NCI-H2196 (cell line): ENCODE data around the gene PAPPA2.
"Not testable (repeated sequence)": the region's sequence is repeated elsewhere in the genome, so short reads cannot be mapped to it uniquely, and the experiment has no call there.

Experiments
- DNase-seq: peaks from one replicate; lab custom pipeline; 2025; ENCODE audit not compliant: unreplicated experiment; lab: John Stamatoyannopoulos, UW

PAPPA2 gene

GRCh38 chr1:176602388-176603004, 139.5 kb downstream of the PAPPA2 start:
- DNase-seq = no peak

DNA sequence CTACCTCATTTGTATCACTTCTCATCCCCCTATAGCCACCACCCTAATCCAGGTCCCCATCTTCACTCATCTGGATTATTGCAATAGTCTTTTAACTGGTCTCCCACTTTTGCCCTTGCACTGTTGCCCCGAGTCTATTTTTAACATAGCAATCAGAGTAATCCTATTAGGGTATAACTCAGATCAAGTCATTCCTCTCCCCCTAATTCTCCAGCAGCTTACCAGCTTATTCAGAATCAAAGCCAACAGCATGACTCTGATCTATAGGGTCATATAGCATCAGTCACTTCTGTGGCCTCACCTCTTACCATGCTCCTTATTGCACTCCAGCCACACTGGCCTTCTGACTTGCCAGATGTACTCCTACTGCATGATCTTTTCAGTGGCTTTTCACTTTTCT, 140.7 kb downstream of the PAPPA2 start:
- no peak for DNase-seq

DNA sequence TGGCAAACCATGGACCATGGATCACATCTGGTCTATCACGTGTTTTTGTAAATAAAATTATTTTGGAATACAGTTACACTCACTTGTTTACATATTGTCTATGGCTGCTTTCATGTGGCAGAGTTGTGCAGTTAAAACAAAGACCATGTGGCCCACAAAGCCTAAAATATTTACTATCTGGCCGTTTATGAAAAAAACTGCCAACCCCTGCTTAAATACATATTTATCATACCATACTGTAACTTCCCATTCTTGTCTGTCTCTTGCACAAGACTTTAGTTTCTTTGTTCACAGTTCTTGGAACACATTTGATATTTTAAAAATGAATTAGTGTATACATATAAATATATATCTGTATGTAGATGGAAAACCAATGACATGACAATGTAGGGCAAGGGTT, 141.5 kb downstream of the PAPPA2 start:
- no peak for DNase-seq

DNA sequence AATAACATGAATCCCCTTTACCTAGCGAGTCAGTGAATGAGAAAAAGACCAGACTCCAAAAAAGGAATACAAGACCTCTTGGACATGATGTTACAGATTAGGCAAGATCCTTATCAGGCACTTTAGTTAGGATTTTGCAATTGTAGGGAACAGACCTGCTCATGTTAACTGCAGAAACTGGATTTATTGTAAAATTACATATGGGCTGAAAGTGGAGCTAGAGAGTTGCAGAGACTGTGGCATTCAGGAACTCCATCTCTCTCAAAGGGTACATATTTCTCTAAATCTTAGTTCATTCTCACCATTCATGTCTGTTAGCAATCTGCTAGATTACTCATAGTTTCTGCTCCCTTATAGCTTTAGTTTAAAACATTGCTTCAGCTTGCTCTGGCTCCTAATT, 142.2 kb downstream of the PAPPA2 start:
- no peak for DNase-seq

- no peak for DNase-seq
Observed at GRCh38 chr1:176609556-176610408, 146.8 kb downstream of the PAPPA2 start.

DNA sequence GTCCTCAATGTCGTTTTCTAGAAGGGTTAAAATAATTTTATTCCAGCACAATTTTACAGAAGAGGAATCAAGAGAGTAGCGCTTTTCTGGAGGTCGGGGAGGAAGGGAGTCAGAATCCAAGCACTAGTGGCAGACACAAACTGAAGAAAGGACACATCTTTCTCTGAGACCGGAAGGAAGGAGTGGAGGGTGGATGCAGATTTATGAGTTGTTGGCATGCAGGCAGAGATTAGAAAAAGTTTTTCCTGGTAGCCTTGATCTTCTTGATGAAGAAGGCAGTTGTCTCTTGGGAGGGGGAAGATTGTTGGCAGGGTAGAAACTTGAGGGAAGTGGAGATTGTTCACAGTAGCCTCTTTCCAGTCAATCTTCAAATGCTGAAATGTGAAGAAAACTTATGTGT, 149.8 kb downstream of the PAPPA2 start:
- DNase-seq = no peak

GRCh38 chr1:176617881-176618280, 154.9 kb downstream of the PAPPA2 start:
- DNase-seq = no peak

DNA sequence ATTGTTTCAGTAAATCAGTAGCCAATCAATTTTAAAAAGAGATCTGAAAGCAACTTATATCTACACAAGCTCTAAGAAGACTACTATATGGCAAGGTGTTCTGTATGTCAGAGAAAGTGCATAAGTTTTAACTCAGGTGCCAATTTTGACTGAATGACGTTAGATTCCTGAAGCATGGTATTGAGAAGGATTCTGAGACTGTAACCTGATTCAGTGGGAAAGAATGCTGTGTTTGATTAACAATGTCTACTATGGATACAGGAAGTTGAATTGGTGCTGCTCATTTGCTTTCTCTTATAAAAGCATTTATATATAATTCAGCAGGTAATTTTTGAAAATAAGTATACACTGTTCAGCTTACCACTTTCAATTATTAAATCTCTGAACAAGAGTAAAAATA, 156.3 kb downstream of the PAPPA2 start:
- no peak for DNase-seq

DNA sequence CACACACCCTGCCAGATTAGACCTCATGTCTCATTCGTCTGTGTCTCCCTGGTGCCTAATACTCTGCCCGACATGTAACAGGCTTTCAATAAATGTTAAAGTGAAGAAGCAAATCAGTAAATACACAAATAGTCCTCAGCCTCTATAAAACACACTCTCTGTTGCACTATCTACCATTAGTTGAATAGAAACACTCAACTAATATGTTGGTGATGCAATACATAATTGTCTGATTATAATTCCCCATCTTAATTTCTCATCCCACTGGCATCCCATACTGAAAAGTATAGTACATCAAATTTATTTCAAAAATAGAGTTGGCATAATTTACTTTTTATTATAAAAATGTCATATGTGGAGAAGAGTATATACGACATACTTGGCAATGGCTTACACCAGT, 162.4 kb downstream of the PAPPA2 start:
- no peak for DNase-seq

DNA sequence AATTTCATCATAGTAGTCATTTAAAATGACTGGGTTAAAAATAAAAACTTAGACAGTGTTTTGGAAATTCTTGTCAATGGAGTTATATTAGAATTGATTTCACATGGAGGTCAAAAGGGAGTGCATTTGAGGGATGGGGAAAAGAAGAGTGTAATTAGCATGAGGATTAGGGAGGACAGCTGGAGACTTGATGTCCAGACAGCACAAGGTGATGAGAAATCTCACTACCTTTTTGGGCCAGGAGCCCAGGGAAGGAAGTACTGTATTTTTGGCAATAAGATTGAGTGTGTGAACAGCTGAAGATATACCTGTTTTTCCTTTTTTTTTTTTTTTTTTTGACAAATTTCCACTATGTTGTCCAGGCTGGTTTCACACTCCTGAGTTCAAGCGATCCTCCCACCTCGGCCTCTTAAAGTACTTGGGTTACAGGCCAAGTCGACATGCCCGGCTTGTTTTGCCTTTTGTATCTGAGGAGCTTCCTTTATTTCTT, 163.6 kb downstream of the PAPPA2 start:
- no peak for DNase-seq

- DNase-seq = no peak
Observed at GRCh38 chr1:176628775-176629174, 165.8 kb downstream of the PAPPA2 start.

- DNase-seq = not testable (repeated sequence)
Observed at GRCh38 chr1:176634733-176635132, 171.8 kb downstream of the PAPPA2 start.

DNA sequence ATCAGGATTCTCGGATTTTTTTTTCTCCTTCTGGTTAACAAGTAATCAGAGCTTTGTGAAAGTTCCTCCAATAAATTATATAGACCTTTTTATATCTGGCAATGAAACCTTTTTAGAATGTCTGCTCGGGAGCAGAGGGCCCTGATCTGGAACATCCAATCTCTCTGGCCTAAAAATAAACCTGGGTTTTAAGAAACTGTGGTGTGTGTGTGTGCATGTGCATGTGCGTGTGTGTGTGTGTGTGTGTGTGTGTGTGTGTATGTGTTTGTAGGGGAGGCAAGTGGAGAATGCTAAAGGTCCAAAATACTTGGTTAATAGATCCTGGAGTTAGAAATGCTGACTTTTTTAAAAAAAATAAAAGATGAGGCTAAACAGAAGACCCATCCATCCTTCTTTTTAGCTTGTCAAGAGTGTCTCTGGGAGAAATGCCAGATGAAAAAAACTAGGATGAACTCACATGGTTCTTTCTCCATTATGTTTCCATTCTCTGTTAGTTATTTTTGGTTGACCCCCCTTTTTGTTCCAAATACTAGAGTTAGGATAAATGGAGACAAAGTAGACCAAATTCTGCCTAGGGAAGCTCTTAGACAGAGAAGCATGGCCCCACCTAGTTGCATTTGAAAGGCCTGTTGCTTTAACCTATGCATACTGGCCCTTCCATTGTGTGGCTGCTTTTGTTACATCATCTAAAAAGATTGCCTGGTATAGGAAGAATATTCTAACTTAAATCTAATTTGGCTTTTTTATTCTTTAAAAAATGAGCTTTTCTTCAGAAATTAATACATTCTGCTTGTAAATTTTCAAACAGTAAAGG, 175.9 kb downstream of the PAPPA2 start:
- DNase-seq = no peak

- no peak for DNase-seq
Observed at GRCh38 chr1:176643536-176643935, 180.6 kb downstream of the PAPPA2 start.

DNA sequence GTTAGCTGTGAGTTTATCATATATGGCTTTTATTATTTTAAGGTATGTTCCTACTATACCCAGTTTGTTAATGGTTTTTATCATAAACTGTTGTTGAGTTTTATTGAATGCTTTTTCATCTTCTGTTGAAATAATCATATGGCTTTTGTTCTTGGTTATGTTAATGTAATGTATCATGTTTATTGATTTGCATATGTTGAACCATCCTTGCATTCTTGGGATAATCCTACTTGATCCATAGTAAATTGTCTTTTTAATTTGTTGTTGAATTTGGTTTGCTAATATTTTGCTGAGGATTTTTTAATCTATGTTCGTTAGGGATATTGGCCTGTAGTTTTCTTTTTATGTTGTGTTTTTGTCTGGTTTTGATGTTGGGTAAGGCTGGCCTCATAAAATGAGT, 185.6 kb downstream of the PAPPA2 start:
- DNase-seq = no peak

GRCh38 chr1:176656257-176656995, 193.5 kb downstream of the PAPPA2 start:
- no peak for DNase-seq

GRCh38 chr1:176669782-176670181, 206.8 kb downstream of the PAPPA2 start:
- DNase-seq = no peak

GRCh38 chr1:176670853-176671252, 207.9 kb downstream of the PAPPA2 start:
- DNase-seq = no peak

GRCh38 chr1:176682830-176683535, 220.0 kb downstream of the PAPPA2 start:
- no peak for DNase-seq
